HG02970 (cell line): ENCODE results near the gene WWOX.

Experiments used
- ATAC-seq: cut with Tn5 transposase; IDR thresholded peaks from one replicate; pipeline ENCODE4 v1.9.1; 2021; ENCODE audit warnings: mild to moderate bottlenecking, moderate library complexity, moderate number of reproducible peaks; ENCODE audit not compliant: unreplicated experiment, low FRiP score

The WWOX gene

GRCh38 chr16:78218856-78219651, 119.6 kb downstream of the WWOX start:
- ATAC-seq, result no peak

DNA sequence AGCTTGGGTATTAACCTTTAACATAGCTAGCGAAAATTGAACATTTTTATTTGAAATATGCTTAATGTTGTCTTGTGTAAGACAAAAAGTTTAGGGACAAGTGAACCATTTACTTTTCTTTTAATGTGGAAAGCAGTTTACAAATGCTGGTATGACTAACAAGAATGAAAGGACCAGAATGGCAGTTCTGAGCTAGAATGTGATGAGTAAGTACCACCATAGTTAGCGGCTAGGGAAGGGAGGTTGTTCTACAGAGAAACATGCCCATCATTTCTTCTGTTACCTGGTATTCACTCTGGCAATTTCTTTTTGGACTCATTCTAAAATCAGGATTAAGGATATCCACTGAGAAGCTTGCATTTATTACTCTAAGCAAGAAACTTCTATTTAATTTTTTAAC, 121.1 kb downstream of the WWOX start:
- ATAC-seq, result no peak

DNA sequence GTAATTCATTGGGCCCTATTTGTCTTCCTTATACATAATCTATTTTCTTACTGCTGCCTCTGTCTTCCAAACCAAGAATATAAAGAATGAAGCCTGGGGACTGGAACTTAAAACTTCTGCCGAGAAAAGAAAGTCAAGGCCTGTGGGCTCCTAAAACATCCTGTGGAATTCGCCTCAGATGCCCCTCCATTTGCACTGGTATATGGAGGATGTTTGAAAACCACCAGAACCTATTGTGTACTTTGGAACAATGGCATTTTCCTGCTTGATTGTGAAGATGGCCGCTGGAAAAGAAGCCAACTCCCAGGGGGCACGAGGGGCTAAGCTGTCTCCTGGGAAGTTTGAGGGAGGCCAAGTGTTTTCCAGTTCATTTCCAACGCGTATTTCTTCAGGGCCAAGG, 122.4 kb downstream of the WWOX start:
- ATAC-seq, result no peak

DNA sequence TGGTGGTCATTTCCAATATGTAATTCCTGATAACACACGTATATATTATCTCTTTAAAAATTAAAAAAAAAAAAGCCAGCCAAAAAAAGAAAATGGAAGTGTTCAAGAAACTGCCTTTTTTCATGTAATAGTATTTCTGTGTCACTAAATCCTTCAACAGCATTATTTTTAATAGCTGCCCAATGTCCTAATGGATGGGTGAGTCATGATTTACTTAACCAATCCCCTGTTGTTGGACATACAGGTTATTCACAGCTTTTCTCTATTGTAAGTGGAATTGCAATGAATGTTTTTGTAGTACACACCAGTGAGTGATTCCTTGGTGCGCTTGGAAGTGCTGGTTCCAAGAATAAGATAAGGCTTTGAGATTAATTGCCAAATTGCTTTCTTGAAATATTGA, 124.9 kb downstream of the WWOX start:
- no peak for ATAC-seq

GRCh38 chr16:78225919-78226318, 126.5 kb downstream of the WWOX start:
- no peak for ATAC-seq

- ATAC-seq, result no peak
Measured at GRCh38 chr16:78227855-78228254, 128.4 kb downstream of the WWOX start.

- no peak for ATAC-seq
Measured at GRCh38 chr16:78228704-78229103, 129.2 kb downstream of the WWOX start.

DNA sequence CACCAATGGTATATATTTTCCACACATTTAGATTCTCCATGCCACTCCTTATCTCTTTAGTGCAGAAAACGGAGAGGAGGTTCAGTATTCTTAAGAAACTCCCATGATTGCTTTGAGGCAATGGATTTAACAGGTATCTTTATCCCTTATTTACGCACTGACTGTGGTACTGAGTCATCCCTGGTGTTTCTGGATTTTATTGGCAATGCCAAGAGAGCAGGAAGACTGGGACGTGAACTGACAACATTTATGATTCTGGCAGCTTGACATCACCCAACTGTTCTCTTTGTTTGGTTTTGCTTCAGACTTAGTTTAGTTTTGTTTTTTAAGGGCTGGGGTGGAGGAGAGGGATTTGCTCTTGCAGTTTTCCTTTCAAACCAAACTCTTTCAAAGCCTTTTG, 131.4 kb downstream of the WWOX start:
- ATAC-seq, result no peak

- ATAC-seq, result peak; percentile 89
Measured at GRCh38 chr16:78235168-78235800, 135.8 kb downstream of the WWOX start.

DNA sequence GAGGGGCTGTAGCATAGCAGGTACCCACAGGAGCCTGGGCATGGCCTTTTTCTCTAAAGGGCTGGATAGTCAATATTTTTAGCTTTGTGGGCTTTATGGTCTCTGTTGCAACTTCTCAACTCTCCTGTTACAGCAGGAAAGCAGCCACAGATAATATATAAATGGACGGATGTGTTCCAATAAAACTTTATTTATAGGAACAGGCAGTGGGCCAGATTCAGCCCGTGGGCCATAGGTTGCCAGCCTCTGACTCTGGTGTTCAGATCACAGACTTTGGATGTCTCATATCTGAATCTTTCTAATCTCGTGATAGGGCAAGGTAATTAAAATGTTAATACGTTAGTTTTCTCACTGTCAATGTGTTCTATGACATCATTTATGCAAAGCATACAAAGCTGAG, 136.4 kb downstream of the WWOX start:
- ATAC-seq, result no peak

GRCh38 chr16:78237841-78238240, 138.4 kb downstream of the WWOX start:
- ATAC-seq, result no peak

DNA sequence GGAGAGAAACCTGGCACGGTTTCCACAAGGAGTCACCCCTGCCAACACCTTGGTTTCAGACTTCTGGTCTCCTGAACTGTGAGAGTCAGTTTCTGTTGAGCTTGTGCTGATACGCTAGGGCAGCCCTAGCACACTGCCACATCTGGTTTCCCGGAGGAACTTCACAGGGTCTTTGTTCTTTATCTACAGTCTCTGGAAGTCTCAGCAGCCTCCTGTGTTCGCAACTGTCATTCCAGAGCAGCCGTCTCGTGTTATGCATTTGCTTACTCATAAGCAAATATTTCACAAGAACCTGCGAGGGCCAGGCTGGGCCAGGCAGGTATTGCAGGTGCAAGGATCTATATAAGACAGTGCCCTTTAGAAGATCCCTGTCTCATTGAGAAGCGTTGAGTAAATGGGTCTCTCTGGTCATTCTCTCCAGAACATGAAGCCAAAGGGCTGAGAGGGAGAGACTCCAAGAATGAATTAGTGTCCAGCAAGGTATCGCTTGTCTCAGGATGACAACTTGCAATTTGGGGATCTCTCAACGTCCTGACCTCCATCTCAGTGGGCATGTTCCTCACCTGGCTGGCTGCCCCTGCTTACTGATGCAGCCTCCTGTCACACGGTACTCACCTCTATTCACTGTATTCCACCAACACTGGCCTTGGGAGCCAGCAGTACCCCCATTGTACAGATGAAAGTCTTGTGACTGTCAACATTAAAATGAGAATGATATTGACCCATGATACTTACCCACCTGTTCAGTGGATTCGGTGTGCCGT, 141.2 kb downstream of the WWOX start:
- no peak for ATAC-seq

- no peak for ATAC-seq
Measured at GRCh38 chr16:78242239-78242630, 142.8 kb downstream of the WWOX start.

- ATAC-seq, result no peak
Measured at GRCh38 chr16:78244131-78244895, 144.9 kb downstream of the WWOX start.

DNA sequence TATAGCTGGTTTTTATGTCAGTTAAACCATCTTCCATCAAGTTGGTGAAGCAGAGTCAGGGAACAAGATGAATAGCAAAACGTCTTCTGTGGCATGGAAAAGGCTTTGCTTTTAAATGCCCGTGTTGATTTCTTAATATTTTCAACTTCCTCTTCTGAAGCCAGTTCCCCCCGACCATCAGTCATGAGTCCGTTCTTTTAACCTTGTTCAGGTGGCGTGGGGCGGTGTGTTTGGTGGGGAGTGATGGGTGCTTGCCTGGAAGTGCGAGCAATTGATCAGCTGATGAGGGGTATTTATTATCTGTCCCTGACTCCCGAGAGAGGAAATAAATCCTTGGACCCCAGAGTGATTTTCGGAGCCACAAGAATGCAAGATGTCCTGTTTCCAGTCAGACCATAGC, 147.1 kb downstream of the WWOX start:
- no peak for ATAC-seq

DNA sequence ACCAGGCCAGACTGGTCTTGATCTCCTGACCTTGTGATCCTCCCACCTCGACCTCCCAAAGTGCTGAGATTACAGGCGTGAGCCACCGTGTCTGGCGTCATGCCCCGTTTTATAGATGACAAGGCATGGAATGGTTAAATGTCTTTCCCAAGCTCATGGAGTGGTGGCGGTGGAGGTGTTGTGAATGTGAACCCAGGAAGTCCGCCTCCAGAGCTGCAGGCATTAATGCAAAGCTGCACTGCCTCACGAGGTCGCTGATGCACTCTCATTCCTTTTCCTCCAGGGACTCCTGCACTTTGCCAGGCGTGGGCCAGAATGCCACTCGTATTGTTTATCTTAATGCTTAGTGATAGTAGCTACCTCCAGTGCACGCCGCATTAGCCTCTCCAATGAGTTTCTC, 149.6 kb downstream of the WWOX start:
- no peak for ATAC-seq

DNA sequence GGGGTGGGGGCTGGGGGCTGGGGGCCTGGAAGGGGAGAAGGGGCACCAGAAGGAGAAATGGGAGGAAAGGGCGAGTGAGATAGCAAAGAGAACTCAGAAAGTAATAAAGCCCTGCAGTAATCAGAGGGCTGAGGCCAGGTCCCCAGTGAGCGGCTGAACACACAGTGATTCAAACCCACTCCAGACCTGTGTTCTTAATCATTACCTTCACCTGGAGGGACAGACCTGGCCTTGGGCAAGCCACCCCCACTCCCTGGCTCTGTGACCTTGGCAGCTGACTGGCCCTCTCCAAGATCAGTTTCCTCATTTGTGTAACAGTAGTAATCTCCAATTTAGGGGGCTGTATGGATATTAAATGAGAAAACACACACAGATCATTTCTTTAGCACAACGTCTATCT, 150.4 kb downstream of the WWOX start:
- no peak for ATAC-seq

DNA sequence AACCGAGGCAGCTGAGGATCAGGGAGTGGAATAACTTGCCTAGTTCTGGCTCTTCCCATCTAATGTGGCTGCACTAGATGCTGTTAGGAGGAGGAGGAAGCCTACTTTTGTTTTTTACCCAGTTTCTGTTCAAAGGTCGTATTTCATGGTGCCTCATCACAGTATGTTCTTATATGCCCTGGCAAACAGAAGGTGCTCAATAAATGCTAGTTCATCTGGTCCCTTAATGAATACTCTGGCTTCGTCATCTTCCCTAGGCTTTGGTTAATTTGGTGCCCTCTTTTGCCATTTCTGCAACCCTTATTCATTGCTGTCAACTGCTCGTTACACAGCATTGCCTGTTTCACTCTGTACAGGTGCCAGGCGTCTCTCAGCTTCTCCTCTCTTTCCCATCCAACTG, 151.7 kb downstream of the WWOX start:
- no peak for ATAC-seq

GRCh38 chr16:78252757-78253156, 153.3 kb downstream of the WWOX start:
- no peak for ATAC-seq

- ATAC-seq, result no peak
Measured at GRCh38 chr16:78254841-78255240, 155.4 kb downstream of the WWOX start.
